Lower lobe of right lung (tissue), 2 donors: ENCODE measurements around the gene ROR1. TPM values are rescaled to one million over a fixed set of nuclear protein-coding genes. Genes with fewer than 3 reads are reported as not detected.
A peak's percentile ranks its signal among the peaks of the same experiment; 100 is the strongest.

ENCODE experiments used
- ATAC-seq, 2 donors: fragments of 200-7000 bp; cut with Tn5 transposase; one replicate each; pipeline ENCODE4 v1.9.1; 2020 to 2022; ENCODE audit warnings: mild to moderate bottlenecking in 2 of 2, moderate library complexity in 2 of 2
- DNase-seq: peaks from one replicate; pipeline ENCODE4 v3.0.0-alpha.2; 2020
- H3K27ac ChIP-seq: fragments of 200-600 bp; one replicate; pipeline ENCODE4 v1.8.0; 2022
- H3K27me3 ChIP-seq: fragments of 200-600 bp; one replicate; pipeline ENCODE4 v1.8.0; 2022; ENCODE audit warnings: low read depth
- H3K36me3 ChIP-seq: fragments of 200-600 bp; one replicate; pipeline ENCODE4 v1.8.0; 2022; ENCODE audit warnings: mild to moderate bottlenecking
- H3K4me1 ChIP-seq: fragments of 200-600 bp; one replicate; pipeline ENCODE4 v1.8.0; 2022
- H3K4me3 ChIP-seq: fragments of 200-600 bp; one replicate; pipeline ENCODE4 v1.8.0; 2022; ENCODE audit warnings: mild to moderate bottlenecking
- H3K9me3 ChIP-seq: fragments of 200-600 bp; one replicate; pipeline ENCODE4 v1.8.0; 2022
- intact Hi-C: fragments of 100-400 bp; cut with DNase I; formaldehyde crosslinking; loops from one replicate; pipeline ENCODE4 v1.11.0; 2022
- total RNA-seq: library from RNA; stranded (reverse); fragmentation: NEBNext Ultra II Directional; extraction: Animal tissue kit (Norgen Biotek cat#: 25700); gene quantifications from one replicate; pipeline ENCODE4 v1.2.1, GENCODE V29; 2021
- TF ChIP-seq, protein P1 (sequence below): fragments of 200-600 bp; IDR thresholded peaks from one replicate; pipeline ENCODE4 v1.8.0; 2022; ENCODE audit warnings: antibody characterized with exemption, mild to moderate bottlenecking
- donor health status: DM: no; HTN: yes; CAD: no; lungs with severe emphysema.

The ROR1 gene
- total RNA-seq, 1 donor from 2014 or later, result 15.8 TPM

- Histone ChIP-seq H3K27me3 (no peaks in the 10 kb centered on the region), H3K4me3 (no peak overlapping the region), H3K9me3 (no peaks in the 10 kb centered on the region), H3K27ac (no peak overlapping the region), H3K4me1 (no peaks in the 10 kb centered on the region), H3K36me3 (no peaks in the 10 kb centered on the region)
- DNase-seq (no peak), ATAC-seq (peak; percentile 61 to 91)
- TF ChIP-seq, protein P1, sequence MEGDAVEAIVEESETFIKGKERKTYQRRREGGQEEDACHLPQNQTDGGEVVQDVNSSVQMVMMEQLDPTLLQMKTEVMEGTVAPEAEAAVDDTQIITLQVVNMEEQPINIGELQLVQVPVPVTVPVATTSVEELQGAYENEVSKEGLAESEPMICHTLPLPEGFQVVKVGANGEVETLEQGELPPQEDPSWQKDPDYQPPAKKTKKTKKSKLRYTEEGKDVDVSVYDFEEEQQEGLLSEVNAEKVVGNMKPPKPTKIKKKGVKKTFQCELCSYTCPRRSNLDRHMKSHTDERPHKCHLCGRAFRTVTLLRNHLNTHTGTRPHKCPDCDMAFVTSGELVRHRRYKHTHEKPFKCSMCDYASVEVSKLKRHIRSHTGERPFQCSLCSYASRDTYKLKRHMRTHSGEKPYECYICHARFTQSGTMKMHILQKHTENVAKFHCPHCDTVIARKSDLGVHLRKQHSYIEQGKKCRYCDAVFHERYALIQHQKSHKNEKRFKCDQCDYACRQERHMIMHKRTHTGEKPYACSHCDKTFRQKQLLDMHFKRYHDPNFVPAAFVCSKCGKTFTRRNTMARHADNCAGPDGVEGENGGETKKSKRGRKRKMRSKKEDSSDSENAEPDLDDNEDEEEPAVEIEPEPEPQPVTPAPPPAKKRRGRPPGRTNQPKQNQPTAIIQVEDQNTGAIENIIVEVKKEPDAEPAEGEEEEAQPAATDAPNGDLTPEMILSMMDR, result no peak
- intact Hi-C loops, result no loop called here
These were observed 14.1 kb downstream of the ROR1 start for GRCh38 chr1:63787875-63788274.

DNA sequence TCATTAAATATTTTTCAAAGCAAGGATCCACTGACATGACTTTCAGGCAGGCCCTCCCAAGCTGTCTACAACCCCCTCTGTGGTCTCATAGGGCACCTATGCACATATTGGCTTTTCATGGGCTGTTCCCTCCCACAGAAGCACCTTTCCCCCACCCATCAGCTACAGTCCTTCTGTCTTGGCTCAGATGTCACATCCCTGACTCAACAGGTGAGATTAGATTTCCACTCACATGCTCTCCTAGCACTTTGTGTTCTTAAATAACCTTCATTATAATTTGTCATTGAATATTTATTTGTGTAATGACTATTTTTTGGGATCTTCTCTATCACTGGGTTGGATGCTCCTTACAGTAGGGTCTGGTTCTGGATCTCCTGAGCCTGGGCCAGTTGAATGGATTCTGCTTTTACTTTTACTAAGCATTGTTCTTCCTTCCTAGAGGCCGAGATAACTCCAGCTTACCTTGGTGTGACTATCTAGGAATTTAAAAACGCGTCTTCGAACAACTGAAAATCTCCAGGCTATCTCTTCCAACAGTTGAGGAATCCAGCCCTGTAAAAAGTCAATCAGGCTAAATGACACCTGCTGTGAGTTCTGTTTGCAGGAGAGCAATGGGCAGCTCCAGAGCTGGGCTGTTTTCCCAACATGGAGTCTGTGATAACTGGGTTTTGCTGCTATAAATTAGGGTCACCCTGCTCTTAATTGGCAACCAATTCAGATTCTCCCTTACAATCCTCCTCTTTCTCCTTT, 16.2 kb downstream of the ROR1 start:
- ATAC-seq (no peak), DNase-seq (no peak)
- no peaks in the 10 kb centered on the region for H3K36me3 ChIP-seq
- TF ChIP-seq, protein P1, result no peak
- intact Hi-C loops, result no loop called here
- peaks cover 9% of the 10 kb centered on the region for H3K4me1 ChIP-seq
- no peaks in the 10 kb centered on the region for H3K27me3 ChIP-seq
- no peak overlapping the region for H3K27ac ChIP-seq
- H3K9me3 ChIP-seq, result no peaks in the 10 kb centered on the region
- no peak overlapping the region for H3K4me3 ChIP-seq

- DNase-seq (no peak), ATAC-seq (no peak)
- Histone ChIP-seq H3K36me3 (no peaks in the 10 kb centered on the region), H3K9me3 (no peaks in the 10 kb centered on the region), H3K27ac (no peak overlapping the region), H3K4me3 (no peak overlapping the region), H3K4me1 (peaks cover 11% of the 10 kb centered on the region), H3K27me3 (no peaks in the 10 kb centered on the region)
- intact Hi-C loops, result no loop called here
- TF ChIP-seq, protein P1, result no peak
These were observed 17.2 kb downstream of the ROR1 start for GRCh38 chr1:63790989-63791388.

DNA sequence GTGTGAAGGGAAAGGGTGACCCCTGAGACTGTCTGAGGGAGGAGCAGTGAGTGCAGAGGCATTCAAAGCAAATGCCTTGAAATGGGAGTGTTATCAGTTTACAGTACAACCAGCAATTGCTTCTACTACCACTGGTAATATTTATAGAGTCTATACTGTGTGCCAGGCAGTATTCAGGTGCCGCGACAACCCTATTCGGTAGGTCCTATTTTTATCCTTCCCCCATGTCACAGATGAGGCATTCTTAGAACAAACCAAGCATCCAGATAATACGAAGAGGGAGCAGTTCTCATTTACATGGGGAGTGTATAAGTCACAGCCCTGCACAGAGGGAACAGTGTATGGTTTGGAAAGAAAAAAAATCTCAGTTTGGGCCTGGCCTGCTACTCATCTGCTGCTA, 18.3 kb downstream of the ROR1 start:
- intact Hi-C loops, result no loop called here
- no peak for DNase-seq
- TF ChIP-seq, protein P1, result no peak
- Histone ChIP-seq H3K4me1 (peaks cover 17% of the 10 kb centered on the region), H3K9me3 (no peaks in the 10 kb centered on the region), H3K27me3 (no peaks in the 10 kb centered on the region), H3K36me3 (no peaks in the 10 kb centered on the region), H3K27ac (no peak overlapping the region), H3K4me3 (no peak overlapping the region)
- ATAC-seq, result no peak

- H3K9me3 ChIP-seq, result no peaks in the 10 kb centered on the region
- H3K4me3 ChIP-seq, result no peak overlapping the region
- H3K27me3 ChIP-seq, result no peaks in the 10 kb centered on the region
- DNase-seq, result no peak
- H3K27ac ChIP-seq, result no peak overlapping the region
- TF ChIP-seq, protein P1, result no peak
- ATAC-seq, result no peak
- peaks cover 17% of the 10 kb centered on the region for H3K4me1 ChIP-seq
- intact Hi-C loops, result no loop called here
- H3K36me3 ChIP-seq, result no peaks in the 10 kb centered on the region
These were observed 20.0 kb downstream of the ROR1 start for GRCh38 chr1:63793741-63794240.
